GM10248 (cell line): ENCODE results near the gene SPDYE6.
"Not testable (repeated sequence)": the region's sequence is repeated elsewhere in the genome, so short reads cannot be mapped to it uniquely, and the experiment has no call there.

ENCODE experiments used
- CTCF ChIA-PET: fragments of 300-600 bp; sonication (Branson Sonifier 250); formaldehyde crosslinking; extraction: SDS; loops from one replicate; lab custom pipeline; 2021; ENCODE audit warnings: antibody characterized with exemption; lab: Yijun Ruan, JAX
- POLR2A ChIA-PET: fragments of 350-650 bp; sonication (Branson Sonifier 250); formaldehyde crosslinking; extraction: SDS; loops from one replicate; lab custom pipeline; 2020; ENCODE audit warnings: antibody characterized with exemption; lab: Yijun Ruan, JAX
- DNase-seq: peaks from one replicate; pipeline ENCODE4 v3.0.0; 2012; ENCODE audit errors: extremely low spot score
- TF ChIP-seq, protein P1 (sequence below): IDR thresholded peaks from 2 replicates; pipeline ENCODE4 v1.5.1; 2012; ENCODE audit warnings: mild to moderate bottlenecking, low read depth; ENCODE audit errors: extremely low read depth, missing control alignments, control extremely low read depth

SPDYE6 gene

GRCh38 chr7:102356344-102356743 is at the start of gene SPDYE6:
SPDYE6 (minus strand) TSS chr7:102356444; CDS start chr7:102356023, 421 bp downstream.
- POLR2A ChIA-PET, DNase-seq, CTCF ChIA-PET: not testable (repeated sequence)

GRCh38 chr7:102404862-102405188 is 48.6 kb upstream of the SPDYE6 start:
- ChIA-PET CTCF (interaction anchor here (0.8 to 4.3 kb wide), 22 partner anchors 8 to 125 kb away, joined by 3 to 34 read pairs (median 6); partner anchors contain the start of gene PRKRIP1), POLR2A (interaction anchor here (0.7 kb wide), 1 partner anchor 37 kb away, joined by 5 read pairs; no protein-coding TSS in a partner anchor)
- not testable (repeated sequence) for DNase-seq

GRCh38 chr7:102404005-102404861 is 48.0 kb upstream of the SPDYE6 start:
- TF ChIP-seq, protein P1, sequence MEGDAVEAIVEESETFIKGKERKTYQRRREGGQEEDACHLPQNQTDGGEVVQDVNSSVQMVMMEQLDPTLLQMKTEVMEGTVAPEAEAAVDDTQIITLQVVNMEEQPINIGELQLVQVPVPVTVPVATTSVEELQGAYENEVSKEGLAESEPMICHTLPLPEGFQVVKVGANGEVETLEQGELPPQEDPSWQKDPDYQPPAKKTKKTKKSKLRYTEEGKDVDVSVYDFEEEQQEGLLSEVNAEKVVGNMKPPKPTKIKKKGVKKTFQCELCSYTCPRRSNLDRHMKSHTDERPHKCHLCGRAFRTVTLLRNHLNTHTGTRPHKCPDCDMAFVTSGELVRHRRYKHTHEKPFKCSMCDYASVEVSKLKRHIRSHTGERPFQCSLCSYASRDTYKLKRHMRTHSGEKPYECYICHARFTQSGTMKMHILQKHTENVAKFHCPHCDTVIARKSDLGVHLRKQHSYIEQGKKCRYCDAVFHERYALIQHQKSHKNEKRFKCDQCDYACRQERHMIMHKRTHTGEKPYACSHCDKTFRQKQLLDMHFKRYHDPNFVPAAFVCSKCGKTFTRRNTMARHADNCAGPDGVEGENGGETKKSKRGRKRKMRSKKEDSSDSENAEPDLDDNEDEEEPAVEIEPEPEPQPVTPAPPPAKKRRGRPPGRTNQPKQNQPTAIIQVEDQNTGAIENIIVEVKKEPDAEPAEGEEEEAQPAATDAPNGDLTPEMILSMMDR, result peak; percentile 80
- DNase-seq, result peak; percentile 79
- ChIA-PET POLR2A (interaction anchor here (0.7 kb wide), 1 partner anchor 38 kb away, joined by 5 read pairs; no protein-coding TSS in a partner anchor), CTCF (interaction anchor here (0.8 to 4.3 kb wide), 23 partner anchors 8 to 125 kb away, joined by 3 to 34 read pairs (median 5); partner anchors contain the start of gene PRKRIP1)

DNA sequence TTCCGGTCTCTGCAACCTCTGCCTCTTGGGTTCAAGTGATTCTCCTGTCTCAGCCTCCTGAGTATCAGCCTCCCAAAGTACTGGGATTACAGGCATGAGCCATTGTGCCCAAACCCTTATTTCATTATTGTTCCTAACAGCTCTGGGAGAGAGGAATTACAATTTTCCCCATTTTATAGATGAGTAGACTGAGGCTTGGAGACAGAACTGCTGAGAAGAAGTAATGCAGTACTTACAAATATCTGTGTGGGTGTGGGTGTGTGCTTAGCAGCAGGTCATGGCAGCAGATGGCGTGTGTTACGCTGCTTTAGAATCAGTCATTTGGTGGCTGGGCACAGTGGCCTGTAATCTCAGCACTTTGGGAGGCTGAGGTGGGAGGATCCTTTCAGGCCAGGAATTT is 47.3 kb upstream of the SPDYE6 start:
- POLR2A ChIA-PET, result no interaction called here
- DNase-seq, result no peak
- TF ChIP-seq, protein P1, result no peak
- CTCF ChIA-PET, result interaction anchor here (1.5 to 4.3 kb wide), 13 partner anchors 9 to 47 kb away, joined by 3 to 34 read pairs (median 7); no protein-coding TSS in a partner anchor

DNA sequence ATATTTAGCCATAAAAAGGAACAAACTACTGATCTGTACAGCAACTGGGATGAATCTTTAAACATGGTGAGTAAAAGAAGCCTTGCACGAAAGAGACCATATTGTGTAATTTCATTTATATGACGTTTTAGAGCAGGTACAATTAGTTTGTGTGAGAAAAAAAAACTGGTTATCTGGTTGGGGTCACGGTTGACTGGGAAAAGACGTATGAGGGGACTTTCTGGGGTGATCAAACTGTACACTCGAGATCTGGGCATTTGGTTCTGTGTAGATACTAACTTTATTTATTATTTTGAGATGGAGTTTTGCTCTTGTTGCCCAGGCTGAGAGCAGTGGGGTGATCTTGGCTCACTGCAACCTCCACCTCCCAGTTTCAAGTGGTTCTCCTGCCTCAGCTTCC is 44.1 kb upstream of the SPDYE6 start:
- TF ChIP-seq, protein P1, result no peak
- POLR2A ChIA-PET, result no interaction called here
- no peak for DNase-seq
- CTCF ChIA-PET, result interaction anchor here (2.2 kb wide), 1 partner anchor 50 kb away, joined by 7 read pairs; no protein-coding TSS in a partner anchor

DNA sequence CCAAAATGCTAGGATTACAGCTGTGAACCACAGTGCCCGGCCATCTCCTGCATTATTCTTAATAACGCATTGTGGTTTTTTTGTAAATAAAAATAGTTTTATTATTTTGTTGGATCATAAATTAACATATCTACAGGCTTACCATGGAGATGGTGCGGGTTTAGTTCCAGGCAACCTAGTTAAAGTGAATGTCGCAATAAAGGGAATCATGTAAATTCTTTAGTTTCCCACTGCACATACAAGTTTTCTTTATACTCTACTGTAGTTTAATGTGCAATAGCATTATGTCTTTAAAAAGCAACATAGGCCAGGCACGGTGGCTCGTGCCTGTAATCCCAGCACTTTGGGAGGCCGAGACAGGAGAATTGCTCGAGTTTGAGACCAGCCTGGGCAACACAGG is 42.3 kb upstream of the SPDYE6 start:
- no peak for DNase-seq
- CTCF ChIA-PET, result interaction anchor here (1.0 to 6.2 kb wide), 4 partner anchors 10 to 120 kb away, joined by 3 to 23 read pairs (median 6); no protein-coding TSS in a partner anchor
- POLR2A ChIA-PET, result no interaction called here
- TF ChIP-seq, protein P1, result no peak

- no peak for DNase-seq
- ChIA-PET CTCF (interaction anchor here (0.6 to 6.5 kb wide), 7 partner anchors 8 to 116 kb away, joined by 3 to 107 read pairs (median 6); no protein-coding TSS in a partner anchor), POLR2A (interaction anchor here (1.2 kb wide), 1 partner anchor 29 kb away, joined by 4 read pairs; no protein-coding TSS in a partner anchor)
- TF ChIP-seq, protein P1, result no peak
Measured at GRCh38 chr7:102396710-102397019, 40.4 kb upstream of the SPDYE6 start.
